HG03575 (cell line): ENCODE results near the gene LFNG.

Experiments used
- ATAC-seq: cut with Tn5 transposase; IDR thresholded peaks from one replicate; pipeline ENCODE4 v1.9.1; 2021; ENCODE audit not compliant: unreplicated experiment, insufficient number of reproducible peaks, low FRiP score; ENCODE audit errors: extremely low read depth

LFNG gene

GRCh38 chr7:2519119-2519930, at the start of gene LFNG:
Gene LFNG, plus strand, starts transcription at chr7:2519774. Its CDS starts 88 bp downstream, at chr7:2519862.
- ATAC-seq, result no peak

GRCh38 chr7:2470204-2471021, 49.2 kb upstream of the LFNG start:
- no peak for ATAC-seq

GRCh38 chr7:2471022-2471329, 48.6 kb upstream of the LFNG start:
- no peak for ATAC-seq

- ATAC-seq, result no peak
These were observed 48.2 kb upstream of the LFNG start for GRCh38 chr7:2471396-2471795.

GRCh38 chr7:2472739-2473138, 46.8 kb upstream of the LFNG start:
- ATAC-seq, result no peak

- ATAC-seq, result no peak
These were observed 45.9 kb upstream of the LFNG start for GRCh38 chr7:2473496-2474180.

- ATAC-seq, result no peak
These were observed 45.4 kb upstream of the LFNG start for GRCh38 chr7:2474224-2474623.

- ATAC-seq, result no peak
These were observed 44.5 kb upstream of the LFNG start for GRCh38 chr7:2474813-2475677.

- no peak for ATAC-seq
These were observed 43.9 kb upstream of the LFNG start for GRCh38 chr7:2475678-2476015.

- no peak for ATAC-seq
These were observed 43.3 kb upstream of the LFNG start, which contains the start of gene GRIFIN for GRCh38 chr7:2476298-2476697. Gene GRIFIN, minus strand, starts transcription at chr7:2476398. Its CDS starts 15 bp downstream, at chr7:2476383.

- ATAC-seq, result no peak
These were observed 42.7 kb upstream of the LFNG start for GRCh38 chr7:2476776-2477446.

- ATAC-seq, result no peak
These were observed 41.9 kb upstream of the LFNG start for GRCh38 chr7:2477447-2478398.

GRCh38 chr7:2478399-2478785, 41.2 kb upstream of the LFNG start:
- ATAC-seq, result no peak

GRCh38 chr7:2478800-2479199, 40.8 kb upstream of the LFNG start:
- no peak for ATAC-seq

- no peak for ATAC-seq
These were observed 40.1 kb upstream of the LFNG start for GRCh38 chr7:2479276-2480069.

- no peak for ATAC-seq
These were observed 39.5 kb upstream of the LFNG start for GRCh38 chr7:2480070-2480408.

- no peak for ATAC-seq
These were observed 38.4 kb upstream of the LFNG start for GRCh38 chr7:2481195-2481594.
